PFSK-1 (cell line): Measurements from ENCODE around the gene AJAP1.

Source experiments
- FOXP2 ChIP-seq: optimal IDR thresholded peaks from 2 replicates; pipeline ENCODE3; 2011; ENCODE audit warnings: borderline replicate concordance, control low read depth, inconsistent platforms; ENCODE audit not compliant: insufficient read depth; ENCODE audit errors: extremely low read length, extremely low read depth
- POLR2AphosphoS5 ChIP-seq: IDR thresholded peaks from 2 replicates; pipeline ENCODE4 v1.6.1; 2012; ENCODE audit warnings: low read depth, mild to moderate bottlenecking, control low read depth, low read length, moderate library complexity
- SIN3A ChIP-seq: IDR thresholded peaks from 2 replicates; pipeline ENCODE4 v1.6.1; 2012; ENCODE audit warnings: mild to moderate bottlenecking, low read length, moderate library complexity, borderline replicate concordance; ENCODE audit not compliant: insufficient read depth
- TAF1 ChIP-seq: IDR thresholded peaks from 2 replicates; pipeline ENCODE4 v1.6.1; 2012; ENCODE audit warnings: low read length, control low read depth, borderline replicate concordance; ENCODE audit not compliant: insufficient read depth
- TF ChIP-seq, protein P1 (sequence below), 2 experiments: IDR thresholded peaks; 2 replicates each; pipeline versions ENCODE4 v1.6.1 to v1.8.0; 2011 to 2012; ENCODE audit warnings: low read depth in 2 of 2, low read length in 2 of 2, control low read depth in 1 of 2, inconsistent platforms in 1 of 2, mild to moderate bottlenecking in 1 of 2, moderate library complexity in 1 of 2; ENCODE audit not compliant: insufficient read depth in 1 of 2

DNA sequence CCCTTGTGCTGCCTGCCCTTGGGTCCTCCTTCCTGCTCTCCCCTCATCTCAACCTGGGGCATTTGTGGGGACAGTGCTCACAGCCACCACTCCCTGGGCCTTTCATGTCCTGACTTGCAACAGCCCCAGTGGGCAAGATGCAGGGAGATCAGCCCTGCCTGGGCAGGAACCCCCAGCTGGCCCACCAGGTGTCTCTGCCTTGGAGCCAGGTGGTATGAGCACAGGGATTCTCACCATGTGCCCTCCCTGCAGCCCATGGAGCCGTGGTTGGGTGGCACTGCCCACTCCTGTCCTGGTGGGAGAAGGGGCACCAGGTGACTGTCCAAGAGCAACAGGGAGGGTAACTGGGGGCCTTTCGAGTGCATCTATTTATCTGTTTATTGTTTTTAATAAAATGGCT is 100.4 kb downstream of the AJAP1 start:
- TF ChIP-seq SIN3A, result no peak
- TF ChIP-seq, protein P1, sequence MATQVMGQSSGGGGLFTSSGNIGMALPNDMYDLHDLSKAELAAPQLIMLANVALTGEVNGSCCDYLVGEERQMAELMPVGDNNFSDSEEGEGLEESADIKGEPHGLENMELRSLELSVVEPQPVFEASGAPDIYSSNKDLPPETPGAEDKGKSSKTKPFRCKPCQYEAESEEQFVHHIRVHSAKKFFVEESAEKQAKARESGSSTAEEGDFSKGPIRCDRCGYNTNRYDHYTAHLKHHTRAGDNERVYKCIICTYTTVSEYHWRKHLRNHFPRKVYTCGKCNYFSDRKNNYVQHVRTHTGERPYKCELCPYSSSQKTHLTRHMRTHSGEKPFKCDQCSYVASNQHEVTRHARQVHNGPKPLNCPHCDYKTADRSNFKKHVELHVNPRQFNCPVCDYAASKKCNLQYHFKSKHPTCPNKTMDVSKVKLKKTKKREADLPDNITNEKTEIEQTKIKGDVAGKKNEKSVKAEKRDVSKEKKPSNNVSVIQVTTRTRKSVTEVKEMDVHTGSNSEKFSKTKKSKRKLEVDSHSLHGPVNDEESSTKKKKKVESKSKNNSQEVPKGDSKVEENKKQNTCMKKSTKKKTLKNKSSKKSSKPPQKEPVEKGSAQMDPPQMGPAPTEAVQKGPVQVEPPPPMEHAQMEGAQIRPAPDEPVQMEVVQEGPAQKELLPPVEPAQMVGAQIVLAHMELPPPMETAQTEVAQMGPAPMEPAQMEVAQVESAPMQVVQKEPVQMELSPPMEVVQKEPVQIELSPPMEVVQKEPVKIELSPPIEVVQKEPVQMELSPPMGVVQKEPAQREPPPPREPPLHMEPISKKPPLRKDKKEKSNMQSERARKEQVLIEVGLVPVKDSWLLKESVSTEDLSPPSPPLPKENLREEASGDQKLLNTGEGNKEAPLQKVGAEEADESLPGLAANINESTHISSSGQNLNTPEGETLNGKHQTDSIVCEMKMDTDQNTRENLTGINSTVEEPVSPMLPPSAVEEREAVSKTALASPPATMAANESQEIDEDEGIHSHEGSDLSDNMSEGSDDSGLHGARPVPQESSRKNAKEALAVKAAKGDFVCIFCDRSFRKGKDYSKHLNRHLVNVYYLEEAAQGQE (IDR thresholded peaks at IDR 0.05; ENCODE audit: insufficient read depth in 1 of 2, low read depth in 2 of 2, low read length in 2 of 2), result no peak
- TF ChIP-seq POLR2AphosphoS5, result no peak
- TF ChIP-seq TAF1, result no peak
- TF ChIP-seq FOXP2, result no peak
